Vagina (tissue), 2 donors: ENCODE results near the gene RTF1. TPM values are rescaled to one million over a fixed set of nuclear protein-coding genes. Genes with fewer than 3 reads are reported as not detected.

Experiments
- DNase-seq, 2 donors: peaks; one replicate each; pipeline ENCODE4 v3.0.0-alpha.2; 2017; ENCODE audit errors: extremely low spot score in 2 of 2
- H3K27ac ChIP-seq: fragments of 200-600 bp; sonication (generic); one replicate; pipeline ENCODE4 v1.5.1; 2019
- H3K27me3 ChIP-seq: fragments of 200-600 bp; sonication (generic); one replicate; pipeline ENCODE4 v1.5.1; 2019
- H3K36me3 ChIP-seq, 2 donors: fragments of 200-600 bp; sonication (generic); one replicate each; pipeline ENCODE4 v1.5.1; 2017 to 2019
- H3K4me1 ChIP-seq: fragments of 200-600 bp; sonication (generic); one replicate; pipeline ENCODE4 v1.5.1; 2019
- H3K4me3 ChIP-seq, 2 donors: fragments of 200-600 bp; sonication (generic); 1 replicate in 1 of 2; 2 replicates in 1 of 2; pipeline ENCODE4 v1.5.1; 2016 to 2019
- H3K9me3 ChIP-seq: fragments of 200-600 bp; sonication (generic); one replicate; pipeline ENCODE4 v1.5.1; 2019
- CTCF ChIP-seq, 3 experiments: fragments of 450-650 bp in 2 of 3; fragments of 200-600 bp in 1 of 3; sonication (generic) in 1 of 3; IDR thresholded peaks; one replicate each; pipeline ENCODE4 v1.5.1; 2017 to 2019; ENCODE audit warnings: antibody characterized with exemption in 3 of 3, mild to moderate bottlenecking in 2 of 3, moderate library complexity in 2 of 3
- POLR2A ChIP-seq, 2 donors: fragments of 450-650 bp; IDR thresholded peaks; one replicate each; pipeline ENCODE4 v1.6.1; 2017; ENCODE audit warnings: antibody characterized with exemption in 2 of 2, mild to moderate bottlenecking in 2 of 2, moderate library complexity in 2 of 2
- POLR2AphosphoS5 ChIP-seq, 2 donors: sonication (generic); formaldehyde crosslinking; IDR thresholded peaks; one replicate each; pipeline ENCODE4 v1.9.0; 2017; ENCODE audit warnings: antibody characterized with exemption in 2 of 2, mild to moderate bottlenecking in 2 of 2, low read depth in 1 of 2; ENCODE audit not compliant: insufficient read depth in 1 of 2
- intact Hi-C: fragments of 100-400 bp; cut with DNase I; formaldehyde crosslinking; loops from one replicate; pipeline ENCODE4 v1.15.1; 2023
- total RNA-seq: library from RNA; depleted of rRNA; stranded (reverse); fragments of >200 nt; gene quantifications from one replicate; pipeline ENCODE4 v1.2.3, GENCODE V29; 2016

The RTF1 gene
- total RNA-seq, 1 donor from 2014 or later, result 32.2 TPM

- Histone ChIP-seq H3K27ac (no peak overlapping the region), H3K4me3 (no peak overlapping the region), H3K27me3 (no peaks in the 10 kb centered on the region), H3K36me3 (peaks cover 0 to 31% of the 10 kb centered on the region in 2 donors), H3K9me3 (no peaks in the 10 kb centered on the region), H3K4me1 (no peaks in the 10 kb centered on the region)
- TF ChIP-seq CTCF (IDR thresholded peaks at IDR 0.05), result no peak
- no peak for TF ChIP-seq POLR2AphosphoS5 (IDR thresholded peaks at IDR 0.05; ENCODE audit: insufficient read depth in 1 of 2, low read depth in 1 of 2)
- no peak for TF ChIP-seq POLR2A (IDR thresholded peaks at IDR 0.05)
- no peak for DNase-seq
- intact Hi-C loops, result no loop called here
Measured at GRCh38 chr15:41392659-41393058, 24.2 kb upstream of the RTF1 start.

GRCh38 chr15:41394924-41395323, 22.0 kb upstream of the RTF1 start:
- no peak overlapping the region for H3K4me3 ChIP-seq
- intact Hi-C loops, result no loop called here

GRCh38 chr15:41396111-41396510, 20.8 kb upstream of the RTF1 start:
- intact Hi-C loops, result no loop called here
- no peak for DNase-seq
- H3K4me3 ChIP-seq, result no peak overlapping the region
- peaks cover 0 to 22% of the 10 kb centered on the region in 2 donors for H3K36me3 ChIP-seq
- H3K27ac ChIP-seq, result no peak overlapping the region
- H3K27me3 ChIP-seq, result no peaks in the 10 kb centered on the region
- peaks cover 4% of the 10 kb centered on the region for H3K4me1 ChIP-seq
- no peaks in the 10 kb centered on the region for H3K9me3 ChIP-seq
- no peak for TF ChIP-seq POLR2AphosphoS5 (IDR thresholded peaks at IDR 0.05; ENCODE audit: insufficient read depth in 1 of 2, low read depth in 1 of 2)
- no peak for TF ChIP-seq CTCF (IDR thresholded peaks at IDR 0.05)
- TF ChIP-seq POLR2A (IDR thresholded peaks at IDR 0.05), result no peak

More at GRCh38 chr15:41394924-41395323, 22.0 kb upstream of the RTF1 start:
- Histone ChIP-seq H3K9me3 (no peaks in the 10 kb centered on the region), H3K36me3 (peaks cover 0 to 22% of the 10 kb centered on the region in 2 donors), H3K27me3 (no peaks in the 10 kb centered on the region), H3K27ac (no peak overlapping the region), H3K4me1 (no peaks in the 10 kb centered on the region)
- TF ChIP-seq POLR2AphosphoS5 (IDR thresholded peaks at IDR 0.05; ENCODE audit: insufficient read depth in 1 of 2, low read depth in 1 of 2) (no peak), POLR2A (IDR thresholded peaks at IDR 0.05) (no peak), CTCF (IDR thresholded peaks at IDR 0.05) (no peak)
- DNase-seq, result no peak

GRCh38 chr15:41401904-41402267, 15.0 kb upstream of the RTF1 start:
- intact Hi-C loops, result no loop called here
- peak overlapping the region; percentile 79 for H3K27ac ChIP-seq
- TF ChIP-seq POLR2AphosphoS5 (IDR thresholded peaks at IDR 0.05; ENCODE audit: insufficient read depth in 1 of 2, low read depth in 1 of 2), result no peak
- no peak for TF ChIP-seq CTCF (IDR thresholded peaks at IDR 0.05)

GRCh38 chr15:41407341-41407740, 9.6 kb upstream of the RTF1 start:
- Histone ChIP-seq H3K36me3 (no peaks in the 10 kb centered on the region), H3K27me3 (no peaks in the 10 kb centered on the region), H3K27ac (no peak overlapping the region), H3K9me3 (no peaks in the 10 kb centered on the region), H3K4me1 (peaks cover 5% of the 10 kb centered on the region), H3K4me3 (no peak overlapping the region)
- no peak for DNase-seq
- intact Hi-C loops, result no loop called here
- TF ChIP-seq POLR2AphosphoS5 (IDR thresholded peaks at IDR 0.05; ENCODE audit: insufficient read depth in 1 of 2, low read depth in 1 of 2), result no peak
- no peak for TF ChIP-seq CTCF (IDR thresholded peaks at IDR 0.05)
- no peak for TF ChIP-seq POLR2A (IDR thresholded peaks at IDR 0.05)

More at GRCh38 chr15:41401904-41402267, 15.0 kb upstream of the RTF1 start:
- peaks cover 16% of the 10 kb centered on the region for H3K4me1 ChIP-seq
- no peaks in the 10 kb centered on the region for H3K27me3 ChIP-seq
- peak overlapping the region; percentile 73 to 88 for H3K4me3 ChIP-seq
- no peaks in the 10 kb centered on the region for H3K9me3 ChIP-seq
- H3K36me3 ChIP-seq, result peaks cover 0 to under 1% of the 10 kb centered on the region in 2 donors
- no peak for DNase-seq
